Loucy (cell line): Measurements from ENCODE around the gene EGR2.

Experiments used
- H2AFZ ChIP-seq: fragments of 200-600 bp; sonication (generic); 2 replicates; pipeline ENCODE4 v1.6.0; 2016; ENCODE audit warnings: antibody characterized with exemption, mild to moderate bottlenecking, low read length, moderate library complexity
- H3F3A ChIP-seq: fragments of 200-600 bp; 2 replicates; pipeline ENCODE4 v1.6.0; 2016; ENCODE audit warnings: antibody characterized with exemption, low read depth, mild to moderate bottlenecking
- H3K27me3 ChIP-seq: fragments of 200-600 bp; sonication (generic); 2 replicates; pipeline ENCODE4 v1.6.1; 2014; ENCODE audit warnings: low read length, mild to moderate bottlenecking; ENCODE audit not compliant: insufficient read depth, poor library complexity, severe bottlenecking
- H3K36me3 ChIP-seq: fragments of 200-600 bp; sonication (generic); 2 replicates; pipeline ENCODE4 v1.6.1; 2016; ENCODE audit warnings: low read length; ENCODE audit not compliant: insufficient read depth
- H3K4me1 ChIP-seq: fragments of 200-600 bp; sonication (generic); 2 replicates; pipeline ENCODE4 v1.5.1; 2014; ENCODE audit warnings: low read length, mild to moderate bottlenecking; ENCODE audit not compliant: insufficient read depth, poor library complexity, severe bottlenecking
- H3K4me2 ChIP-seq: fragments of 200-600 bp; sonication (generic); 2 replicates; pipeline ENCODE4 v1.6.0; 2014; ENCODE audit warnings: antibody characterized with exemption, low read length, low read depth, mild to moderate bottlenecking; ENCODE audit not compliant: poor library complexity, severe bottlenecking
- H3K4me3 ChIP-seq: fragments of 200-600 bp; sonication (generic); 2 replicates; pipeline ENCODE4 v1.5.1; 2014; ENCODE audit warnings: low read length, mild to moderate bottlenecking, mixed read lengths; ENCODE audit not compliant: poor library complexity, severe bottlenecking
- H3K79me2 ChIP-seq: fragments of 200-600 bp; sonication (generic); 2 replicates; pipeline ENCODE4 v1.6.1; 2014; ENCODE audit warnings: low read length; ENCODE audit not compliant: insufficient read depth
- H3K9ac ChIP-seq: fragments of 200-600 bp; sonication (generic); 2 replicates; pipeline ENCODE4 v1.6.0; 2014; ENCODE audit warnings: mild to moderate bottlenecking, low read depth, low read length, moderate library complexity; ENCODE audit not compliant: poor library complexity, severe bottlenecking
- H3K9me2 ChIP-seq: fragments of 200-600 bp; sonication (generic); replicated peaks from 2 replicates; pipeline ENCODE4 v1.6.1; 2016; ENCODE audit warnings: low read depth, low read length, mixed read lengths
- H3K9me3 ChIP-seq: fragments of 200-600 bp; sonication (generic); 2 replicates; pipeline ENCODE4 v1.6.1; 2014; ENCODE audit warnings: mild to moderate bottlenecking, antibody characterized with exemption, low read length, low read depth; ENCODE audit not compliant: insufficient read depth
- H4K20me1 ChIP-seq: fragments of 200-600 bp; sonication (generic); 2 replicates; pipeline ENCODE4 v1.6.0; 2014; ENCODE audit warnings: antibody characterized with exemption, low read length, mild to moderate bottlenecking; ENCODE audit not compliant: insufficient read depth, poor library complexity, severe bottlenecking
- EZH2phosphoT487 ChIP-seq: fragments of 200-600 bp; IDR thresholded peaks from 2 replicates; pipeline ENCODE4 v1.6.1; 2018; ENCODE audit warnings: antibody characterized with exemption, mild to moderate bottlenecking, moderate library complexity, borderline replicate concordance
- TF ChIP-seq, protein P1 (sequence below): fragments of 200-600 bp; sonication (generic); conservative IDR thresholded peaks from 2 replicates; pipeline ENCODE4 v1.5.1; 2014; ENCODE audit warnings: mild to moderate bottlenecking, antibody characterized with exemption, low read length

EGR2 gene

DNA sequence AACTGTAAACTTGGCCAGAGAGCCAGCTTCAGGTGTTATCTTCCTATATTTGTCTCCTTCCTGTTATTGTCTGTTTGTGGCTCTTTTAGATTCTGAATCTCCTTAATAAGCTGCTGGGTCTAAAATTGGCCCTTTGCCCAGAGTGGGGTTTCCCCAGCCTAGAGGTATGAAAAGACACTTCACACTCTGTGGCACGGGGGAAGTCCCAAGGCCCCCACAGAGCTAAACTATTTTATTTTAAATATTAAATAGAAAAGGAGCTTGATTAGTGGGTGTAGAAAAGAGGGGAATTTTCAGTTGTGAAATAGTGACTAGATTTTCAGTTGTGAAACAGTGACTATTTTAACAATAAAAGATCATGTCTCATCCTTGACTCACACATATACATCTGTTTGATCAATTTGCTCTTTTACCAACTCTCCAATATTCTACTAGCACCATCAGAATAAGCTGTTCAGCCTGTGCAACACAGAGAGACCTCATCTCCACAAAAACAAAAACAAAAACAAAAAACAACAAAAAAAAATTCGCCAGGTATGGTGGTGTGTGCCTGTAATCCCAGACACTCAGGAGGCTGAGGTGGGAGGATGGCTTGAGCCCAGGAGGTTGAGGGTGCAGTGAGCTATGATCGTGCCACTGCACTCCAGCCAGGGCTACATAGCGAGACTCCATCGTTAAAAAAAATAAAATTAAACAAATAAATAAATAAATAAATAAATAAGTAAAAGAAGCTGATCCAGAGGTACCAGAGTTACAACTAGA, 36.5 kb downstream of the EGR2 start:
- Histone ChIP-seq H3K9me2 (no peaks in the 10 kb centered on the region), H3K4me2 (peak overlapping the region; percentile 30), H3K9ac (no peak overlapping the region), H3K4me1 (no peaks in the 10 kb centered on the region), H2AFZ (no peak overlapping the region), H3K36me3 (no peaks in the 10 kb centered on the region), H3K9me3 (no peaks in the 10 kb centered on the region), H4K20me1 (no peaks in the 10 kb centered on the region), H3K79me2 (no peaks in the 10 kb centered on the region), H3K27me3 (no peaks in the 10 kb centered on the region), H3K4me3 (no peak overlapping the region), H3F3A (no peaks in the 10 kb centered on the region)
- TF ChIP-seq, protein P1, sequence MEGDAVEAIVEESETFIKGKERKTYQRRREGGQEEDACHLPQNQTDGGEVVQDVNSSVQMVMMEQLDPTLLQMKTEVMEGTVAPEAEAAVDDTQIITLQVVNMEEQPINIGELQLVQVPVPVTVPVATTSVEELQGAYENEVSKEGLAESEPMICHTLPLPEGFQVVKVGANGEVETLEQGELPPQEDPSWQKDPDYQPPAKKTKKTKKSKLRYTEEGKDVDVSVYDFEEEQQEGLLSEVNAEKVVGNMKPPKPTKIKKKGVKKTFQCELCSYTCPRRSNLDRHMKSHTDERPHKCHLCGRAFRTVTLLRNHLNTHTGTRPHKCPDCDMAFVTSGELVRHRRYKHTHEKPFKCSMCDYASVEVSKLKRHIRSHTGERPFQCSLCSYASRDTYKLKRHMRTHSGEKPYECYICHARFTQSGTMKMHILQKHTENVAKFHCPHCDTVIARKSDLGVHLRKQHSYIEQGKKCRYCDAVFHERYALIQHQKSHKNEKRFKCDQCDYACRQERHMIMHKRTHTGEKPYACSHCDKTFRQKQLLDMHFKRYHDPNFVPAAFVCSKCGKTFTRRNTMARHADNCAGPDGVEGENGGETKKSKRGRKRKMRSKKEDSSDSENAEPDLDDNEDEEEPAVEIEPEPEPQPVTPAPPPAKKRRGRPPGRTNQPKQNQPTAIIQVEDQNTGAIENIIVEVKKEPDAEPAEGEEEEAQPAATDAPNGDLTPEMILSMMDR = no peak
- TF ChIP-seq EZH2phosphoT487 = no peak

DNA sequence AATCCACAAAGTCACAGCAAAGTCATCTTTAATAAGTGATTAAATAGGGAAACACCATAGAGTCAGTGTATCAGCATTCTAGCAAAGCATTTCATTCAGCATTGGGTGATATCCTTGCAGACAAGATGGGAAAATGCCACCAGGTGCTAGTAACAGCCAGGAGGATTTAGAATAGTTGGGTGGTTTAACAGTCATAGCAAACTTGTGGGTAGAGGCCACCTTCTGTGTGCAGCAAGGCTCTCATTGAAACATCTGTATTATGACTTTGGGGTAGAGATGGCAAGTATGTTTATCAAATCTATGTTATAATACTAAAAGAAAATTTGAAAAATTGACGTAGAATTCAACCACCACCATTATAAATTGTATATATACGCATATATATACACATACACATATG, 38.0 kb downstream of the EGR2 start:
- TF ChIP-seq EZH2phosphoT487 = no peak
- TF ChIP-seq, protein P1 = no peak
- H3K4me1 ChIP-seq = no peaks in the 10 kb centered on the region
- no peak overlapping the region for H3K4me2 ChIP-seq
- no peaks in the 10 kb centered on the region for H4K20me1 ChIP-seq
- no peaks in the 10 kb centered on the region for H3K9me2 ChIP-seq
- H3K36me3 ChIP-seq = no peaks in the 10 kb centered on the region
- H3K79me2 ChIP-seq = no peaks in the 10 kb centered on the region
- no peak overlapping the region for H3K4me3 ChIP-seq
- H3K9ac ChIP-seq = no peak overlapping the region
- no peaks in the 10 kb centered on the region for H3F3A ChIP-seq
- H2AFZ ChIP-seq = no peak overlapping the region
- no peaks in the 10 kb centered on the region for H3K27me3 ChIP-seq
- H3K9me3 ChIP-seq = no peaks in the 10 kb centered on the region

GRCh38 chr10:62772186-62772974, 43.8 kb downstream of the EGR2 start:
- no peak overlapping the region for H3K4me2 ChIP-seq
- H3K9ac ChIP-seq = no peak overlapping the region
- no peaks in the 10 kb centered on the region for H3F3A ChIP-seq
- H3K4me3 ChIP-seq = no peak overlapping the region
- TF ChIP-seq EZH2phosphoT487 = no peak
- TF ChIP-seq, protein P1 = no peak
- no peaks in the 10 kb centered on the region for H3K36me3 ChIP-seq
- no peaks in the 10 kb centered on the region for H3K4me1 ChIP-seq
- H4K20me1 ChIP-seq = no peaks in the 10 kb centered on the region
- no peaks in the 10 kb centered on the region for H3K9me2 ChIP-seq
- H2AFZ ChIP-seq = no peak overlapping the region
- H3K27me3 ChIP-seq = peaks cover 4% of the 10 kb centered on the region
- no peaks in the 10 kb centered on the region for H3K79me2 ChIP-seq
- H3K9me3 ChIP-seq = no peaks in the 10 kb centered on the region
